OCI-LY1 (cell line): ENCODE results near the gene MAP3K20.

Experiments
- CTCF ChIP-seq: fragments of 200-600 bp; sonication (generic), shearing (Covaris generic); IDR thresholded peaks from 2 replicates; pipeline ENCODE4 v1.5.1; 2017; ENCODE audit warnings: mild to moderate bottlenecking, antibody characterized with exemption, low read length, moderate library complexity, mixed read lengths
- EZH2 ChIP-seq: fragments of 200-600 bp; sonication (generic), shearing (Covaris generic); IDR thresholded peaks from 2 replicates; pipeline ENCODE4 v1.8.0; 2017; ENCODE audit warnings: borderline replicate concordance, mixed run types, mild to moderate bottlenecking, antibody characterized with exemption, low read length, moderate library complexity, mixed read lengths

DNA sequence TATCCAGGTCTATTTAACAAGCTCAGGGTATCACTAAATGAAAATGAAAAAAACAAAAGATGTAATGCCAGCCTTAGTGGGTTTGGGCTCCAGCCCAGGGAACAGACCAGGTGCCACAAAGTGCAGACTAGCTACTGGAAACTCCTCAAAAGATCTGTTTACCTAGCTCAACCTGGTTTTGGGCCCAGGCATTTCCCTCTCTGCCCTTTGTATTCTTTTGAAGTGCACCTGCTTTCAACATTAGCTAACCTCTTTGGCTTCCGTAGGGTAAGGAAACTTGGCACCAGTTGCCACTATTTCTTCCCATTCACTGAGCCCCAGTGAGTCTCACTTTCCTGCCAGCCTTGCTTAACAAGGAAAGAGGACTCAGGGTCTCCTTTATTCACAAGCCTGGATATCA, 155.4 kb downstream of the MAP3K20 start:
- no peak for TF ChIP-seq CTCF
- TF ChIP-seq EZH2: no peak
